Keratinocyte (primary cell): ENCODE results near the gene CDK12. TPM values are rescaled to one million over a fixed set of nuclear protein-coding genes. Genes with fewer than 3 reads are reported as not detected.

Experiments
- DNase-seq: peaks from one replicate; pipeline ENCODE4 v3.0.0-alpha.2; 2011; ENCODE audit warnings: low read depth, missing footprints, low spot score
- FAIRE-seq: peaks from 2 replicates; lab custom pipeline; 2011; peaks lifted over from hg19 to GRCh38; lab: Jason Lieb, UNC
- H2AFZ ChIP-seq: 2 replicates; pipeline ENCODE4 v1.6.0; 2012; ENCODE audit warnings: low read length, control low read depth, inconsistent platforms; ENCODE audit not compliant: control insufficient read depth
- H3K27ac ChIP-seq: 2 replicates; pipeline ENCODE4 v1.5.1; 2011; ENCODE audit warnings: low read length; ENCODE audit not compliant: control insufficient read depth, insufficient read depth
- H3K27me3 ChIP-seq: 3 replicates; pipeline ENCODE4 v1.6.0; 2011; ENCODE audit warnings: low read length; ENCODE audit not compliant: control insufficient read depth, insufficient read depth; ENCODE audit errors: extremely low read depth
- H3K36me3 ChIP-seq, 2 experiments: 2 replicates in 1 of 2; 3 replicates in 1 of 2; pipeline ENCODE4 v1.5.1; 2011; ENCODE audit warnings: low read length in 2 of 2, mild to moderate bottlenecking in 1 of 2; ENCODE audit not compliant: control insufficient read depth in 2 of 2, insufficient read depth in 2 of 2; ENCODE audit errors: extremely low read depth in 1 of 2
- H3K4me1 ChIP-seq: 3 replicates; pipeline ENCODE4 v1.5.1; 2011; ENCODE audit warnings: low read length; ENCODE audit not compliant: control insufficient read depth, insufficient read depth; ENCODE audit errors: extremely low read depth
- H3K4me2 ChIP-seq: 3 replicates; pipeline ENCODE4 v1.6.0; 2011; ENCODE audit warnings: low read depth, low read length; ENCODE audit not compliant: control insufficient read depth, insufficient read depth; ENCODE audit errors: extremely low read depth
- H3K4me3 ChIP-seq, 3 experiments: fragments of 200-600 bp in 1 of 3; sonication (generic) in 1 of 3; 2 replicates in 2 of 3; 3 replicates in 1 of 3; pipeline ENCODE4 v1.5.1; 2011 to 2016; ENCODE audit warnings: low read length in 3 of 3, mild to moderate bottlenecking in 3 of 3, control low read depth in 2 of 3, inconsistent platforms in 1 of 3, low read depth in 1 of 3, mixed read lengths in 1 of 3, mixed run types in 1 of 3, moderate library complexity in 1 of 3; ENCODE audit not compliant: control insufficient read depth in 2 of 3, insufficient read depth in 2 of 3; ENCODE audit errors: extremely low read depth in 1 of 3
- H3K79me2 ChIP-seq: 2 replicates; pipeline ENCODE4 v1.6.0; 2012; ENCODE audit warnings: low read length; ENCODE audit not compliant: control insufficient read depth, insufficient read depth
- H3K9ac ChIP-seq: 3 replicates; pipeline ENCODE4 v1.6.0; 2011; ENCODE audit warnings: low read length; ENCODE audit not compliant: control insufficient read depth, insufficient read depth; ENCODE audit errors: extremely low read depth
- H3K9me1 ChIP-seq: 3 replicates; pipeline ENCODE4 v1.6.0; 2011; ENCODE audit warnings: low read length; ENCODE audit not compliant: control insufficient read depth, insufficient read depth; ENCODE audit errors: extremely low read depth
- H3K9me3 ChIP-seq: 2 replicates; pipeline ENCODE4 v1.5.1; 2012; ENCODE audit warnings: low read depth, low read length; ENCODE audit not compliant: control insufficient read depth
- H4K20me1 ChIP-seq: 3 replicates; pipeline ENCODE4 v1.6.0; 2011; ENCODE audit warnings: low read length; ENCODE audit not compliant: control insufficient read depth, insufficient read depth; ENCODE audit errors: extremely low read depth
- CTCF ChIP-seq, 3 experiments: IDR thresholded peaks in 1 of 3; conservative IDR thresholded peaks in 1 of 3; optimal IDR thresholded peaks in 1 of 3; 2 replicates in 2 of 3; 3 replicates in 1 of 3; pipeline versions ENCODE3 to v1.5.1; 2011; ENCODE audit warnings: low read length in 3 of 3, mild to moderate bottlenecking in 3 of 3, moderate library complexity in 2 of 3, control low read depth in 1 of 3, inconsistent platforms in 1 of 3; ENCODE audit not compliant: insufficient read depth in 2 of 3; ENCODE audit errors: extremely low read depth in 1 of 3
- EZH2 ChIP-seq: IDR thresholded peaks from one replicate; pipeline ENCODE4 v1.6.1; 2012; ENCODE audit warnings: inconsistent platforms, mild to moderate bottlenecking, low read length, moderate library complexity
- dilution Hi-C: fragments of 300-500 bp; cut with MboI; formaldehyde crosslinking; loops from one replicate; pipeline ENCODE4 v1.7.0; 2020; ENCODE audit warnings: low sequenced_read_pairs; ENCODE audit not compliant: extremely low pct_ligation_motif_present
- polyA plus RNA-seq, 5 experiments: library from polyadenylated mRNA; depleted of rRNA in 3 of 5; stranded (reverse) in 3 of 5; stranded (forward) in 1 of 5; unstranded in 1 of 5; fragments of >200 nt; gene quantifications; 1 replicate in 1 of 5; 2 replicates in 3 of 5; 3 replicates in 1 of 5; pipeline versions ENCODE4 v1.2.1 to v1.2.3, GENCODE V29; 2011 to 2012; ENCODE audit warnings: missing spikeins in 2 of 5, low read depth in 1 of 5, low replicate concordance in 1 of 5

The CDK12 gene
- polyA plus RNA-seq, 1 donor (not counting 4 experiments of a cell fraction or from before 2014, with no cell fraction given) = 25.7 TPM

GRCh38 chr17:39531252-39531651 is 70.0 kb downstream of the CDK12 start:
- no peaks in the 10 kb centered on the region for H3K9me3 ChIP-seq
- no peaks in the 10 kb centered on the region for H3K4me1 ChIP-seq
- H3K27me3 ChIP-seq = no peaks in the 10 kb centered on the region
- DNase-seq = no peak
- no peaks in the 10 kb centered on the region for H3K9me1 ChIP-seq
- no peak overlapping the region for H3K4me2 ChIP-seq
- H3K4me3 ChIP-seq = no peak overlapping the region
- peaks cover 10 to 23% of the 10 kb centered on the region in 2 experiments for H3K36me3 ChIP-seq
- dilution Hi-C loops = no loop called here
- no peak overlapping the region for H3K27ac ChIP-seq
- no peak overlapping the region for H3K9ac ChIP-seq
- H4K20me1 ChIP-seq = no peaks in the 10 kb centered on the region
- H2AFZ ChIP-seq = no peak overlapping the region
- TF ChIP-seq CTCF (optimal IDR thresholded peaks at IDR 0.05 in 1 of 3, IDR thresholded peaks at IDR 0.05 in 1 of 3, conservative IDR thresholded peaks at IDR 0.05 in 1 of 3; ENCODE audit: extremely low read depth in 1 of 3, insufficient read depth in 2 of 3, low read length in 3 of 3) (no peak), EZH2 (no peak)
- no peaks in the 10 kb centered on the region for H3K79me2 ChIP-seq
- no peak for FAIRE-seq

GRCh38 chr17:39533891-39534290 is 72.6 kb downstream of the CDK12 start:
- Histone ChIP-seq H4K20me1 (no peaks in the 10 kb centered on the region), H3K27ac (no peak overlapping the region), H3K36me3 (peaks cover 5 to 11% of the 10 kb centered on the region in 2 experiments), H3K4me2 (no peak overlapping the region), H3K4me3 (no peak overlapping the region), H2AFZ (no peak overlapping the region), H3K9me3 (no peaks in the 10 kb centered on the region), H3K27me3 (no peaks in the 10 kb centered on the region), H3K9ac (no peak overlapping the region), H3K9me1 (no peaks in the 10 kb centered on the region), H3K4me1 (no peaks in the 10 kb centered on the region), H3K79me2 (no peaks in the 10 kb centered on the region)
- no peak for TF ChIP-seq EZH2
- no peak for TF ChIP-seq CTCF (optimal IDR thresholded peaks at IDR 0.05 in 1 of 3, IDR thresholded peaks at IDR 0.05 in 1 of 3, conservative IDR thresholded peaks at IDR 0.05 in 1 of 3; ENCODE audit: extremely low read depth in 1 of 3, insufficient read depth in 2 of 3, low read length in 3 of 3)
- FAIRE-seq = no peak
- no peak for DNase-seq
- dilution Hi-C loops = no loop called here
